ENCODE measurements around the gene ENO1. TPM values are rescaled to one million over a fixed set of nuclear protein-coding genes. Genes with fewer than 3 reads are reported as not detected.
A peak's percentile ranks its signal among the peaks of the same experiment; 100 is the strongest.

ENO1 gene
- total and polyA plus RNA-seq, 4 donors, result 270 to 499 (median 380) TPM

DNA sequence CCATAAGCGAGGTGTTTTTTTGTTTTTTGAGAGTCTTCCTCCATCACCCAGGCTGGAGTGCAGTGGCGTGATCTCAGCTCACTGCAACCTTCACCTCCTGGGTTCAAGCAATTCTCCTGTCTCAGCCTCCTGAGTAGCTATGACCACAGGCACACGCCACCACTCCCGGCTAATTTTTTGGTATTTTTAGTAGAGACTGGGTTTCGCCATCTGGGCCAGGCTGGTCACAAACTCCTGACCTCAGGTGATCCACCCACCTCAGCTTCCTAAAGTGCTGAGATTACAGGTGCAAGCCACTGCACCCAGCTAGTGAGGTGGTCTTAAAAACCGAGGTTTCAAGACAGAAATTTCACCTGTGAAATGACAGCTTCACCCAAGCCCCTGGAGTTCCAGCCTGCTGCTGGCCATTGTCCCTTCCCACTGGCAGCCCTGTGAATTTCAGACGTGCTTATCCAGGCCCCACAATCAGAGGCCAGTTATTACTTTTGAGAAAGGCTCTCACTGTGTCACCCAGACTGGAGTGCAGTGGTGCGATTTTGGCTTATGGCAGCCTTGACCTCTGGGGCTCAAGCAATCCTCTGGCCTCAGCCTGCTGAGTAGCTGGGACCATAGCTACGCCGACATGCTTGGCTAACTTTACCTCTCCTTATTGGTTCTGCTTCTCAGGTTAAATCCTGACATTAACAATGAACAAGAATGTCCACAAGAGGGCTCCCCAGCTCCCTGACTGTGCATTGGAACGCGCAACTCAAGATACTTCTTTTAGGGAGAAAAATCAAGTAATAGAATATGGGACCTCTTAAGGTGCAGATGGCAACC, 19.4 kb downstream of the ENO1 start:
- H3K9ac ChIP-seq (ENCODE audit: low read depth in 1 of 2, low read length in 2 of 2), result no peak overlapping the region
- no peak for DNase-seq (ENCODE audit: low spot score)
- 69% methylated on average over 12 of the region's 12 CpGs for WGBS

GRCh38 chr1:8858112-8858668, 20.3 kb downstream of the ENO1 start:
- Histone ChIP-seq H3K27me3 (ENCODE audit: control insufficient read depth in 4 of 4, insufficient read depth in 4 of 4, low read length in 3 of 4) (no peaks in the 10 kb centered on the region), H3K36me3 (ENCODE audit: control insufficient read depth in 4 of 4, insufficient read depth in 3 of 4, low read depth in 1 of 4, low read length in 3 of 4) (peaks cover 20 to 41% (median 28%) of the 10 kb centered on the region in 4 donors), H3K27ac (ENCODE audit: low read depth in 1 of 2, low read length in 2 of 2) (peak overlapping the region in 1 of 2 donors; percentile 27), H3K4me3 (ENCODE audit: low read depth in 1 of 3, low read length in 3 of 3) (no peak overlapping the region), H3K9ac (ENCODE audit: low read depth in 1 of 2, low read length in 2 of 2) (no peak overlapping the region), H3K9me3 (ENCODE audit: control insufficient read depth in 4 of 4, low read length in 3 of 4) (no peaks in the 10 kb centered on the region), H3K4me1 (ENCODE audit: control insufficient read depth in 4 of 4, insufficient read depth in 4 of 4, low read length in 3 of 4) (peaks cover 0 to 29% (median 23%) of the 10 kb centered on the region in 4 donors)
- TF ChIP-seq MAX (IDR thresholded peaks at IDR 0.05) (no peak), FOXA1 (IDR thresholded peaks at IDR 0.05) (no peak), JUND (IDR thresholded peaks at IDR 0.05) (no peak), NR2F2 (IDR thresholded peaks at IDR 0.05) (peak; percentile 53), HNF4A (conservative IDR thresholded peaks at IDR 0.05) (no peak), YY1 (IDR thresholded peaks at IDR 0.05) (no peak)
- no peak for DNase-seq (ENCODE audit: low spot score)
- 34% methylated on average over 2 of the region's 2 CpGs for WGBS

More for the DNA sequence above, 19.4 kb downstream of the ENO1 start:
- H3K36me3 ChIP-seq (ENCODE audit: control insufficient read depth in 4 of 4, insufficient read depth in 3 of 4, low read depth in 1 of 4, low read length in 3 of 4), result peaks cover 22 to 50% (median 36%) of the 10 kb centered on the region in 4 donors
- no peak overlapping the region for H3K4me3 ChIP-seq (ENCODE audit: low read depth in 1 of 3, low read length in 3 of 3)
- peak overlapping the region in 1 of 2 donors; percentile 13 for H3K27ac ChIP-seq (ENCODE audit: low read depth in 1 of 2, low read length in 2 of 2)
- H3K4me1 ChIP-seq (ENCODE audit: control insufficient read depth in 4 of 4, insufficient read depth in 4 of 4, low read length in 3 of 4), result peaks cover 0 to 29% (median 23%) of the 10 kb centered on the region in 4 donors
- TF ChIP-seq, protein P1, sequence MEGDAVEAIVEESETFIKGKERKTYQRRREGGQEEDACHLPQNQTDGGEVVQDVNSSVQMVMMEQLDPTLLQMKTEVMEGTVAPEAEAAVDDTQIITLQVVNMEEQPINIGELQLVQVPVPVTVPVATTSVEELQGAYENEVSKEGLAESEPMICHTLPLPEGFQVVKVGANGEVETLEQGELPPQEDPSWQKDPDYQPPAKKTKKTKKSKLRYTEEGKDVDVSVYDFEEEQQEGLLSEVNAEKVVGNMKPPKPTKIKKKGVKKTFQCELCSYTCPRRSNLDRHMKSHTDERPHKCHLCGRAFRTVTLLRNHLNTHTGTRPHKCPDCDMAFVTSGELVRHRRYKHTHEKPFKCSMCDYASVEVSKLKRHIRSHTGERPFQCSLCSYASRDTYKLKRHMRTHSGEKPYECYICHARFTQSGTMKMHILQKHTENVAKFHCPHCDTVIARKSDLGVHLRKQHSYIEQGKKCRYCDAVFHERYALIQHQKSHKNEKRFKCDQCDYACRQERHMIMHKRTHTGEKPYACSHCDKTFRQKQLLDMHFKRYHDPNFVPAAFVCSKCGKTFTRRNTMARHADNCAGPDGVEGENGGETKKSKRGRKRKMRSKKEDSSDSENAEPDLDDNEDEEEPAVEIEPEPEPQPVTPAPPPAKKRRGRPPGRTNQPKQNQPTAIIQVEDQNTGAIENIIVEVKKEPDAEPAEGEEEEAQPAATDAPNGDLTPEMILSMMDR (IDR thresholded peaks at IDR 0.05; ENCODE audit: low read depth, low read length, missing input control), result peak; percentile 51
- TF ChIP-seq FOXA1 (IDR thresholded peaks at IDR 0.05) (no peak), MAX (IDR thresholded peaks at IDR 0.05) (no peak), RAD21 (IDR thresholded peaks at IDR 0.05) (peak; percentile 75 to 81), NR2F2 (IDR thresholded peaks at IDR 0.05) (no peak)
- no peaks in the 10 kb centered on the region for H3K9me3 ChIP-seq (ENCODE audit: control insufficient read depth in 4 of 4, low read length in 3 of 4)
- H3K27me3 ChIP-seq (ENCODE audit: control insufficient read depth in 4 of 4, insufficient read depth in 4 of 4, low read length in 3 of 4), result no peaks in the 10 kb centered on the region

- Histone ChIP-seq H3K27me3 (ENCODE audit: control insufficient read depth in 4 of 4, insufficient read depth in 4 of 4, low read length in 3 of 4) (no peaks in the 10 kb centered on the region), H3K9ac (ENCODE audit: low read depth in 1 of 2, low read length in 2 of 2) (no peak overlapping the region), H3K4me3 (ENCODE audit: low read depth in 1 of 3, low read length in 3 of 3) (no peak overlapping the region), H3K27ac (ENCODE audit: low read depth in 1 of 2, low read length in 2 of 2) (no peak overlapping the region), H3K9me3 (ENCODE audit: control insufficient read depth in 4 of 4, low read length in 3 of 4) (no peaks in the 10 kb centered on the region), H3K36me3 (ENCODE audit: control insufficient read depth in 4 of 4, insufficient read depth in 3 of 4, low read depth in 1 of 4, low read length in 3 of 4) (peaks cover 13 to 28% (median 19%) of the 10 kb centered on the region in 4 donors), H3K4me1 (ENCODE audit: control insufficient read depth in 4 of 4, insufficient read depth in 4 of 4, low read length in 3 of 4) (peaks cover 0 to 29% (median 23%) of the 10 kb centered on the region in 4 donors)
- WGBS, result 80% methylated on average over 14 of the region's 14 CpGs
- DNase-seq (ENCODE audit: low spot score), result no peak
- TF ChIP-seq ATF3 (IDR thresholded peaks at IDR 0.05), result no peak
- TF ChIP-seq GABPA (IDR thresholded peaks at IDR 0.05 in 1 of 2, conservative IDR thresholded peaks at IDR 0.05 in 1 of 2), result no peak
- no peak for TF ChIP-seq YY1 (IDR thresholded peaks at IDR 0.05)
- TF ChIP-seq SP1 (IDR thresholded peaks at IDR 0.05), result no peak
- no peak for TF ChIP-seq HNF4G (IDR thresholded peaks at IDR 0.05)
- TF ChIP-seq HNF4A (conservative IDR thresholded peaks at IDR 0.05), result no peak
- TF ChIP-seq JUND (IDR thresholded peaks at IDR 0.05), result no peak
- TF ChIP-seq REST (IDR thresholded peaks at IDR 0.05), result no peak
- TF ChIP-seq, protein P2, sequence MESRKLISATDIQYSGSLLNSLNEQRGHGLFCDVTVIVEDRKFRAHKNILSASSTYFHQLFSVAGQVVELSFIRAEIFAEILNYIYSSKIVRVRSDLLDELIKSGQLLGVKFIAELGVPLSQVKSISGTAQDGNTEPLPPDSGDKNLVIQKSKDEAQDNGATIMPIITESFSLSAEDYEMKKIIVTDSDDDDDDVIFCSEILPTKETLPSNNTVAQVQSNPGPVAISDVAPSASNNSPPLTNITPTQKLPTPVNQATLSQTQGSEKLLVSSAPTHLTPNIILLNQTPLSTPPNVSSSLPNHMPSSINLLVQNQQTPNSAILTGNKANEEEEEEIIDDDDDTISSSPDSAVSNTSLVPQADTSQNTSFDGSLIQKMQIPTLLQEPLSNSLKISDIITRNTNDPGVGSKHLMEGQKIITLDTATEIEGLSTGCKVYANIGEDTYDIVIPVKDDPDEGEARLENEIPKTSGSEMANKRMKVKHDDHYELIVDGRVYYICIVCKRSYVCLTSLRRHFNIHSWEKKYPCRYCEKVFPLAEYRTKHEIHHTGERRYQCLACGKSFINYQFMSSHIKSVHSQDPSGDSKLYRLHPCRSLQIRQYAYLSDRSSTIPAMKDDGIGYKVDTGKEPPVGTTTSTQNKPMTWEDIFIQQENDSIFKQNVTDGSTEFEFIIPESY (IDR thresholded peaks at IDR 0.05), result no peak
Measured at GRCh38 chr1:8856689-8857412, 21.6 kb downstream of the ENO1 start.
